Chondrocyte (in vitro differentiated cells): ENCODE data around the gene LRRC53. TPM values are rescaled to one million over a fixed set of nuclear protein-coding genes. Genes with fewer than 3 reads are reported as not detected.

Source experiments
- DNase-seq: peaks from one replicate; pipeline ENCODE4 v3.0.0; 2021; ENCODE audit warnings: mixed read lengths, low spot score
- H3K27ac Mint-ChIP-seq: one replicate; pipeline ENCODE4 v1.8.0; 2021; ENCODE audit warnings: mild to moderate bottlenecking, moderate library complexity, mixed read lengths; ENCODE audit not compliant: unreplicated experiment
- H3K27me3 Mint-ChIP-seq: 2 replicates; pipeline ENCODE4 v1.8.0; 2021; ENCODE audit warnings: low read depth, mixed read lengths
- H3K36me3 Mint-ChIP-seq: 2 replicates; pipeline ENCODE4 v1.8.0; 2021; ENCODE audit warnings: low read depth, mixed read lengths
- H3K4me1 Mint-ChIP-seq: 2 replicates; pipeline ENCODE4 v1.8.0; 2021; ENCODE audit warnings: low read depth, mild to moderate bottlenecking, mixed read lengths
- H3K4me3 Mint-ChIP-seq: one replicate; pipeline ENCODE4 v1.8.0; 2021; ENCODE audit warnings: mild to moderate bottlenecking, moderate library complexity, mixed read lengths; ENCODE audit not compliant: unreplicated experiment
- H3K9me3 Mint-ChIP-seq: 2 replicates; pipeline ENCODE4 v1.8.0; 2021; ENCODE audit warnings: low read depth, mixed read lengths
- total RNA-seq: library from RNA; stranded (reverse); gene quantifications from 3 replicates; pipeline ENCODE4 v1.2.1, GENCODE V29; 2021
- TF ChIP-seq, protein P1 (sequence below): fragments of 200-600 bp; sonication (generic); IDR thresholded peaks from 2 replicates; pipeline ENCODE4 v1.5.0; 2021; ENCODE audit warnings: antibody characterized with exemption, mild to moderate bottlenecking, moderate library complexity

Gene LRRC53
- total RNA-seq, 1 donor from 2014 or later, result not detected

- H3K27me3 Mint-ChIP-seq, result peaks cover 1% of the 10 kb centered on the region
- no peaks in the 10 kb centered on the region for H3K9me3 Mint-ChIP-seq
- TF ChIP-seq, protein P1, sequence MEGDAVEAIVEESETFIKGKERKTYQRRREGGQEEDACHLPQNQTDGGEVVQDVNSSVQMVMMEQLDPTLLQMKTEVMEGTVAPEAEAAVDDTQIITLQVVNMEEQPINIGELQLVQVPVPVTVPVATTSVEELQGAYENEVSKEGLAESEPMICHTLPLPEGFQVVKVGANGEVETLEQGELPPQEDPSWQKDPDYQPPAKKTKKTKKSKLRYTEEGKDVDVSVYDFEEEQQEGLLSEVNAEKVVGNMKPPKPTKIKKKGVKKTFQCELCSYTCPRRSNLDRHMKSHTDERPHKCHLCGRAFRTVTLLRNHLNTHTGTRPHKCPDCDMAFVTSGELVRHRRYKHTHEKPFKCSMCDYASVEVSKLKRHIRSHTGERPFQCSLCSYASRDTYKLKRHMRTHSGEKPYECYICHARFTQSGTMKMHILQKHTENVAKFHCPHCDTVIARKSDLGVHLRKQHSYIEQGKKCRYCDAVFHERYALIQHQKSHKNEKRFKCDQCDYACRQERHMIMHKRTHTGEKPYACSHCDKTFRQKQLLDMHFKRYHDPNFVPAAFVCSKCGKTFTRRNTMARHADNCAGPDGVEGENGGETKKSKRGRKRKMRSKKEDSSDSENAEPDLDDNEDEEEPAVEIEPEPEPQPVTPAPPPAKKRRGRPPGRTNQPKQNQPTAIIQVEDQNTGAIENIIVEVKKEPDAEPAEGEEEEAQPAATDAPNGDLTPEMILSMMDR, result no peak
- DNase-seq, result no peak
- no peak overlapping the region for H3K27ac Mint-ChIP-seq
- H3K4me1 Mint-ChIP-seq, result peaks cover 25% of the 10 kb centered on the region
- H3K4me3 Mint-ChIP-seq, result no peak overlapping the region
- H3K36me3 Mint-ChIP-seq, result no peaks in the 10 kb centered on the region
These were observed 89.8 kb downstream of the LRRC53 start for GRCh38 chr1:74422421-74423292.

DNA sequence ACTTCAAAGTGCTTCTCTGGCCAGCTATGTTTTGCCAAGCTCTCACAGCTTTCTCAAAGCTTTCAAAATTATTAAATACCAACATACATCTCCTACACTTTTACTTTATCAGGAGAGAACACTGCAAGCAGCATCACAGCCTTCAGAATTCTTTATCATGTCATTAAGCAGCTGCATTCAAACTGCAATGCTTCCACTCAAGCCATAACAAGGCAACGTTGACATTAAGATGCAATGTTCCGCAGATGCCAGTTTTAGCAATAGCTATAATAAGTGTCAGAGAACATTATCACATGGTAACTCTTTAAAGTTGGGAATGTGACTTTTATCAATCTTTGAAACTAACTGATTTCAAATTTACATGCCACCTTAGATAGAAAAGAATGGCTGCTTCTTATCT lies 91.9 kb downstream of the LRRC53 start:
- Mint-ChIP-seq H3K27ac (no peak overlapping the region), H3K4me1 (peaks cover 12% of the 10 kb centered on the region), H3K36me3 (no peaks in the 10 kb centered on the region), H3K27me3 (peaks cover 3% of the 10 kb centered on the region), H3K9me3 (no peaks in the 10 kb centered on the region), H3K4me3 (no peak overlapping the region)
- DNase-seq, result no peak
- TF ChIP-seq, protein P1, result no peak

Other genes starting within 250 kb of the LRRC53 start
- not detected in 3 replicates for gene ERICH3, start 161.2 kb upstream of the LRRC53 start, total RNA-seq
- gene CRYZ, start 220.4 kb upstream of the LRRC53 start, total RNA-seq, result 4.8 to 8.5 TPM (median 6.7 TPM) in 3 replicates
- gene TYW3, start 220.5 kb upstream of the LRRC53 start, total RNA-seq, result 3.6 to 7.3 TPM (median 4.3 TPM) in 3 replicates